NB4 (cell line): ENCODE results near the gene FUZ.

ENCODE experiments used
- DNase-seq: peaks from one replicate; pipeline ENCODE4 v3.0.0; 2010; ENCODE audit warnings: low read depth
- H3K4me3 ChIP-seq: one replicate; pipeline ENCODE4 v1.5.1; 2011; ENCODE audit warnings: mild to moderate bottlenecking, low read depth, low read length, moderate library complexity
- CTCF ChIP-seq: IDR thresholded peaks from one replicate; pipeline ENCODE4 v1.5.1; 2012; ENCODE audit warnings: low read depth, low read length
- MAX ChIP-seq: IDR thresholded peaks from 2 replicates; pipeline ENCODE4 v1.6.1; 2011; ENCODE audit warnings: low read depth, low read length
- MYC ChIP-seq: IDR thresholded peaks from 2 replicates; pipeline ENCODE4 v1.6.1; 2011; ENCODE audit warnings: low read depth, low read length
- POLR2A ChIP-seq: IDR thresholded peaks from 2 replicates; pipeline ENCODE4 v1.6.1; 2011; ENCODE audit warnings: mild to moderate bottlenecking; ENCODE audit not compliant: insufficient read length; ENCODE audit errors: extremely low read depth

The FUZ gene

GRCh38 chr19:49793561-49793840 is 19.6 kb downstream of the FUZ start:
- H3K4me3 ChIP-seq: no peak overlapping the region
- TF ChIP-seq MYC: no peak
- TF ChIP-seq POLR2A: no peak
- TF ChIP-seq MAX: no peak
- no peak for TF ChIP-seq CTCF
- DNase-seq: peak; percentile 39

GRCh38 chr19:49792829-49793560 is 20.1 kb downstream of the FUZ start:
- no peak overlapping the region for H3K4me3 ChIP-seq
- no peak for TF ChIP-seq MAX
- no peak for DNase-seq

- no peak for DNase-seq
- TF ChIP-seq CTCF (no peak), POLR2A (no peak), MYC (no peak), MAX (no peak)
- H3K4me3 ChIP-seq: no peak overlapping the region
Observed at GRCh38 chr19:49791776-49792445, 21.2 kb downstream of the FUZ start.

GRCh38 chr19:49790866-49791265 is 22.2 kb downstream of the FUZ start:
- no peak for DNase-seq
- TF ChIP-seq MAX: no peak
- TF ChIP-seq CTCF: no peak
- no peak for TF ChIP-seq POLR2A
- no peak for TF ChIP-seq MYC
- no peak overlapping the region for H3K4me3 ChIP-seq

GRCh38 chr19:49788857-49789256 is 24.2 kb downstream of the FUZ start:
- no peak for DNase-seq
- no peak for TF ChIP-seq MYC
- TF ChIP-seq CTCF: no peak
- no peak for TF ChIP-seq MAX
- no peak for TF ChIP-seq POLR2A
- H3K4me3 ChIP-seq: no peak overlapping the region

- no peak overlapping the region for H3K4me3 ChIP-seq
- no peak for DNase-seq
- TF ChIP-seq MYC (no peak), MAX (no peak), CTCF (no peak), POLR2A (no peak)
Observed at GRCh38 chr19:49787746-49788145, 25.3 kb downstream of the FUZ start.
